H7 (cell line): ENCODE data around the gene PDCD7. TPM values are rescaled to one million over a fixed set of nuclear protein-coding genes. Genes with fewer than 3 reads are reported as not detected.
A peak's percentile ranks its signal among the peaks of the same experiment; 100 is the strongest.
"Not testable (repeated sequence)": the region's sequence is repeated elsewhere in the genome, so short reads cannot be mapped to it uniquely, and the experiment has no call there.

Experiments
- DNase-seq: peaks from one replicate; pipeline ENCODE4 v3.0.0; 2012
- H3K27me3 ChIP-seq: 2 replicates; pipeline ENCODE4 v1.6.0; 2011; ENCODE audit warnings: mild to moderate bottlenecking, low read length; ENCODE audit not compliant: control insufficient read depth, insufficient read depth
- H3K36me3 ChIP-seq: replicated peaks from 2 replicates; pipeline ENCODE4 v1.5.1; 2011; ENCODE audit warnings: low read length; ENCODE audit not compliant: control insufficient read depth, insufficient read depth
- H3K4me3 ChIP-seq: 2 replicates; pipeline ENCODE4 v1.5.1; 2011; ENCODE audit warnings: low read depth, mild to moderate bottlenecking, control low read depth, low read length, moderate library complexity; ENCODE audit not compliant: insufficient read depth
- total RNA-seq: library from RNA; depleted of rRNA; stranded (reverse); fragments of >200 nt; shearing (Covaris generic); gene quantifications from 2 replicates; pipeline ENCODE4 v1.2.3, GENCODE V29; 2014; rRNA removed

Gene PDCD7, protein sequence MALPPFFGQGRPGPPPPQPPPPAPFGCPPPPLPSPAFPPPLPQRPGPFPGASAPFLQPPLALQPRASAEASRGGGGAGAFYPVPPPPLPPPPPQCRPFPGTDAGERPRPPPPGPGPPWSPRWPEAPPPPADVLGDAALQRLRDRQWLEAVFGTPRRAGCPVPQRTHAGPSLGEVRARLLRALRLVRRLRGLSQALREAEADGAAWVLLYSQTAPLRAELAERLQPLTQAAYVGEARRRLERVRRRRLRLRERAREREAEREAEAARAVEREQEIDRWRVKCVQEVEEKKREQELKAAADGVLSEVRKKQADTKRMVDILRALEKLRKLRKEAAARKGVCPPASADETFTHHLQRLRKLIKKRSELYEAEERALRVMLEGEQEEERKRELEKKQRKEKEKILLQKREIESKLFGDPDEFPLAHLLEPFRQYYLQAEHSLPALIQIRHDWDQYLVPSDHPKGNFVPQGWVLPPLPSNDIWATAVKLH
- 15.5 and 16.1 TPM in 2 replicates for total RNA-seq

DNA sequence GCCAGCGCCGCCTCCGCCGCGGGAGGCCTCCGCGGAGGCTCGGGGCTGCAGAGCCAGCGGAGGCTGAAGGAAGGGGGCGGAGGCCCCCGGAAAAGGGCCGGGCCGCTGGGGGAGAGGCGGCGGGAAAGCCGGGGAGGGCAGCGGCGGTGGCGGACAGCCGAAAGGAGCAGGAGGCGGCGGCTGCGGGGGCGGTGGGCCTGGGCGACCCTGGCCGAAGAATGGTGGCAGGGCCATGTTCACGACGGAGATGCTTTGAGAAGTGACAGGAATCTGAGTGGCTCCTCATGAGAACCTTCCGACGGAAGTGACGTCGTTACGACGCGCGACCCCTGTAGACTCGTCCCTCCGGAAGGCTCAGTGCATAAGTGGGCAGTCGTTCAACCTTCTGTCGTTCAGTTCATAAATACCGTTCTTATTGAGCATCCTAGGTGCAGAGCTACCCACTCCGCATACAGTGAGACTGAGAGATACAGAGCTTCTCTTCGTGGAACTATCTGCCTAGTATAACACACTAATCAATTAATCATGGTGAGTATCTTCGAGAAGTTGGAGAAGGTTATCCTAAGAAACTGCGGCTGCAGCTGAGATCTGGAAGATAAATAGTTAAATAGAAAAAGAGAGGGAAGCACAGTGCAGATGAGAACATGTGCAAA, at the start of gene PDCD7:
PDCD7 (minus strand) TSS at position 261 of the 653 bp plus-strand sequence; CDS start at position 234, 27 bp downstream.
- Histone ChIP-seq H3K36me3 (peaks cover 4% of the 10 kb centered on the region), H3K4me3 (peak within 1 kb of the TSS; percentile 67), H3K27me3 (no peaks in the 10 kb centered on the region)
- peak; percentile 92 for DNase-seq

DNA sequence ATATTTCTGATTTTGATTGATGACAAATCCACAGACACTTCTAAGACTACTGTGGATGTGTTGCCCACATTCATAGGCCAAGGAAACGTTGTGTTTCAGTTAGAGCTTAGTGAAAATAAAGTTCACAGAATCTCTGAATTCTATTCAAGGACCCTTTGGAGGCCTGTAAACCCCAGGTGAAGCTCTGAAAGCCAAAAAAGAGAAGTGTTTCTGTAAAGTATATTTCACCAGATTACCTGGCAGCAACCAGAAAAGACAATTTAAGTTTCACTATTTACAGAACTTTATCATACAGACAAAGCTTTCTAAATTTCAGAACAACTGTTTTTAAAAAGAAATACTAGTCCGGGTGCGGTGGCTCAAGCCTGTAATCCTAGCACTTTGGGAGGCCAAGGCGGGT, 48.9 kb upstream of the PDCD7 start:
- no peak for DNase-seq
- H3K27me3 ChIP-seq = no peaks in the 10 kb centered on the region
- no peak overlapping the region for H3K4me3 ChIP-seq
- peaks cover 6% of the 10 kb centered on the region for H3K36me3 ChIP-seq

DNA sequence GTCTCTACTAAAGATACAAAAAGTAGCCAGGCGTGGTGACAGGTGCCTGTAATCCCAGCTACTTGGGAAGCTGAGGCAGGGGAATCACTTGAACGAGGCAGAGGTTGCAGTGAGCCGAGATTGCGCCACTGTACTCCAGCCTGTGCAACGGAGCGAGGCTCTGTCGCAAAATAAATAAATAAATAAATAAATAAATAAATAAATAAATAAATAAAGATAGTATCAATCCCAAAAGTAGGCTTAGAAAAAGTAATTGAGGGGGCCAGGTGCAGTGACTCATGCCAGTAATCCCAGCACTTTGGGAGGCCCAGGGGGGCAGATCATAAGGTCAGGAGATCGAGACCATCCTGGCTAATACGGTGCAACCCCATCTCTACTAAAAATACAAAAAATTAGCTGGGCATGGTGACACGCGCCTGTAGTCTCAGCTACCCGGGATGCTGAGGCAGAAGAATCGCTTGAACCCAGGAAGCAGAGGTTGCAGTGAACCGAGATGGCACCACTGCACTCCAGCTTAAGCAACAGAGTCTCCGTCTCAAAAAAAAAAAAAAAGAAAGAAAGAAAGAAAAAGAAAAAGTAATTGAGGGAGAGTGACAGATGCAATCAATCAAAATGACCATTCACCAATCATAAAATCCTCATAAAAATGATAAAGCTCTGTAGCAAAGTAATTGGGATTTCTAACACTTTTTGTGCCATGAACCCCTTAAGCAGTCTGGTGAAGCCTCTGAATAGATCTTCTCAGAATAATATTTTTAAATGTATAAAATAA, 48.2 kb upstream of the PDCD7 start:
- not testable (repeated sequence) for H3K4me3 ChIP-seq, DNase-seq, H3K27me3 ChIP-seq, H3K36me3 ChIP-seq

DNA sequence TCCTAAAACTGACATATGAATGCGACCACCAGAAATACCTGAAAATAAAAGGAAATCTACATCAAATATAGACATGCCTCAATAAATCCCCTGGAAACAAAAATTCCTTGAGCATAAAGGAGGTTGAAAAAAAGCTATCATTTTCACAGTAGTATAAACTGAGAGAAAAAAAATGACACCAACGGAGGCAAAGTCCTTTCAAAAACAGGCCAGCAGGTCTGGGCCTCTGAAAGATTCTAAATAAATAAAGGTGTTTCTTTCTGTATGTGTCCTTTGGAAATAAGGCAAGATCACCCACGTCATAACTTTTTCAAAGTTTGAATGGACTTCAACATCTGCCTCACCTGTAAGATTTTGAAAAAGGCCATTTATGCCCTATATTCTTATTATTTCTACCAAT, 46.6 kb upstream of the PDCD7 start:
- Histone ChIP-seq H3K36me3 (peaks cover 9% of the 10 kb centered on the region), H3K4me3 (no peak overlapping the region), H3K27me3 (no peaks in the 10 kb centered on the region)
- no peak for DNase-seq

DNA sequence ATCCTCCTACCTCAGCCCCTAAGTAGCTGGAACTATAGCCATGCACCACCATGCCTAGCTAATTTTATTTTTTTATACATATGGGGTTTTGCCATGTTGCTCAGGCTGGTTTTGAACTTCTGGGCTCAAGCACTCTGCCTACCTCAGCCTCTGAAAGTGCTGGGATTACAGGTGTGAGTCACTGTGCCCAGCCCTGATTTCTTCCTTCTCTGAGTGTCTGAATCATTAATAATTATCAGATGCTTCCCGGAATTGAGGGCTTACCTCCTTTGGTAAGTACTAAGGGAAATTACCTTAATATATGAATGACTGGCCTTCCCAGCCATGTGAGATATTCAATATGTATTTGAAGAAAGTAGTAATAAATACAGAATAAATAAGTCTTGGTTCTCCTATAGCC, 44.3 kb upstream of the PDCD7 start:
- H3K4me3 ChIP-seq = no peak overlapping the region
- no peaks in the 10 kb centered on the region for H3K27me3 ChIP-seq
- H3K36me3 ChIP-seq = peaks cover 9% of the 10 kb centered on the region
- DNase-seq = no peak

DNA sequence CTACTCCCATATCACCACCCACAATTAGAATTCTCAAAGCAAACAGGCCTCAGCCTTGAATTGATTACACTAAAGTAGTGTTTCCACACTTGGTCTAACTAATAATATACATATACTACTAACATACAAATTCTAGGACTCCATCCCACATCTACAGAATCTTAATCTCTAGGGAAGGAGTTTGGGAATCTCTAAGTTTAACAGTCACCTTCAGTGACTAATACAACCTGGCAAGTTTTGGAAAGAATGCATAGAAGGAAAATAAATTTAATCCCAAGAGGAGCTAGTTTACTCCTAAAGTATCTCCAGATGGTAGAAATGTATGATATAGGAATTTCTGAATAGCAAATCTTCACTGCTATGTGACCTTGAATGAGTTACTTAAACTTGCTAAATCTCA, 42.4 kb upstream of the PDCD7 start:
- DNase-seq = no peak
- Histone ChIP-seq H3K4me3 (no peak overlapping the region), H3K36me3 (peaks cover 9% of the 10 kb centered on the region), H3K27me3 (no peaks in the 10 kb centered on the region)

DNA sequence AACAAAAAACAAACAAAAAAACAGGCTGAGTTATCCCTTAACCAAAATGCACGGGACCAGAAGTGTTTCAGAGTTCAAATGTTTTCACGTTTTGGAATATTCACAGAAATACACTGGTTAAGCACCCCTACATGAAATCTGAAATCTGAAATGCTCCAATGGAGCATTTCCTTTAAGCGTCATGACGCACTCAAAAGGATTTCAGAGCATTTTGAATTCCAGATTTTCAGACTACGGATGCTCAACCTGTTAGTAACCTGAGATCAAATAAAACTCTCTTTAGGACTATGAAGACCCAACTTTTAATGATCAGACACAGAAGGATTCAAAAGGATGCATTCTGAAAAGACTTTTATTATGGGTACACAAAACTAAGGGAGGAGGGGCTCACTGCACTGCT, 41.9 kb upstream of the PDCD7 start:
- H3K27me3 ChIP-seq = no peaks in the 10 kb centered on the region
- H3K36me3 ChIP-seq = peaks cover 10% of the 10 kb centered on the region
- H3K4me3 ChIP-seq = no peak overlapping the region
- DNase-seq = no peak

DNA sequence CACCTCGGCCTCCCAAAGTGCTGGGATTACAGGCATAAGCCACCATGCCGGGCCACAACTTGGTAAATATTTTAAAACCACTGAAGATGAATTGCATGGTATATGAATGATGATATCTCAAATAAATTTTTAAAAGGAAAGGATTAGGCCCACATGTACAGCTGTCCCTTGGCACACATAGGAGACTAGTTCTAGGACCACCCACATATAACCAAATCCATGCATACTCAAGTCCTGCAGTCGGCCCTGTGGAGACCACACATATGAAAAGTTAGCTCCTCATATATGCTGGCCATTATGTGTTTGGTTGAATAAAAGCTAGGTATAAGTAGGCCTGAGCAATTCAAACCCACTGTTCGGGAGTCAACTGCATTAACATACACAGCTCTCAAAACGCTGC, 40.9 kb upstream of the PDCD7 start:
- no peak overlapping the region for H3K4me3 ChIP-seq
- peaks cover 12% of the 10 kb centered on the region for H3K36me3 ChIP-seq
- H3K27me3 ChIP-seq = no peaks in the 10 kb centered on the region
- no peak for DNase-seq

DNA sequence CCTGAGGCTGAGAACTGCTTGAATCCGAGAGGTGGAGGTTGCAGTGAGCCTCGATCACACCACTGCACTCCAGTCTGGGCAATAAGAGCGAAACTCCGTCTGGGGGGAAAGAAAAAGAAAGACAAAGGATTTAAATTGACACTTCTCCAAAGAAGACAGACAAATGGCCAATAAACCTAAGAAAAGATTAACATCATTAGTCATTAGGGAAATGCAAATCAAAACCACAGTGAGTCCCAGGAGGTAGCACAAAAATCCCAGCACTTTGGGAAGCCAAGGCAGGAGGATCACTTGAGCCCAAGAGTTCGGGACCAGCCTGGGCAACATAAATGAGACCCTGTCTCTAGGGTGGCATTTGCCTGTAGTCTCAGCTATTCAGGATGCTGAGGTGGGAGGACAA, 38.9 kb upstream of the PDCD7 start:
- Histone ChIP-seq H3K36me3 (peaks cover 6% of the 10 kb centered on the region), H3K4me3 (no peak overlapping the region), H3K27me3 (no peaks in the 10 kb centered on the region)
- DNase-seq = no peak

DNA sequence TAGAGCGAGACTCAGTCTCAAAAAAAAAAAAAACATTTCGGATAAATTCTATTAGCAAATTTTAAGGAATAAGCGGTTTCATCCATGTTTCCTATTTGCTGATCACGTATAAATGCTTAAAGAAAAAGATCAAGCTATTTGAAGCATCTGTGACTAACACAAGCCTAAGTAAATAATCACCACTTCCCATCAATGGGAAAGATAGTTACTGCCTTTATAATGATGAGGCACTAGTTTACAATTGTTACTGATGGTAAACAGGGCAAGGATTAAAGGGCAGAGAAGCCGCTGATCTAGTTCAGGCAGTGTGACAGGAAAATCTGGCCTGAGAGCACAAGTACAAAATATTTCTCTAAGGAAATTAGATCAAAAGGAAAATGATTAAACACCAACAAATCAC, 37.8 kb upstream of the PDCD7 start:
- Histone ChIP-seq H3K27me3 (no peaks in the 10 kb centered on the region), H3K36me3 (peaks cover 5% of the 10 kb centered on the region), H3K4me3 (no peak overlapping the region)
- DNase-seq = no peak

DNA sequence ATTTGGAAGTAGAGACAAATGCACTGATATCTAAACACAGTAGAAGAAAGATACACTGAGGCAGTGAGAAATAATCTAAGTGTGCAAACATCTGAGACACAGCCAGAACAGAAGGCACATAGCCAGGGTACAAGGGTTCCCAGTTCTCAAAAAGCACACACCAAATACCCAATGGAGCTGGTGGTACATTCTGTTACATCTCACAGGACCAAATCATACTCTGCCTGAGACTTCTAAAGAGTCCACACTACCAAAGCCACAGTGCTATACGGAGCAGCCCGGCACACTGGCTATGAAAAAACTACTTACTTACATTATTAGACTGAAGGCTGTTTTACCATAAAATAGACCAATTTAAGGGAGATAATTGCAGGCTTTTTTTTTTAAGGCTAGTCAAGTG, 32.3 kb upstream of the PDCD7 start:
- H3K4me3 ChIP-seq = no peak overlapping the region
- no peaks in the 10 kb centered on the region for H3K27me3 ChIP-seq
- H3K36me3 ChIP-seq = peaks cover 11% of the 10 kb centered on the region
- no peak for DNase-seq

DNA sequence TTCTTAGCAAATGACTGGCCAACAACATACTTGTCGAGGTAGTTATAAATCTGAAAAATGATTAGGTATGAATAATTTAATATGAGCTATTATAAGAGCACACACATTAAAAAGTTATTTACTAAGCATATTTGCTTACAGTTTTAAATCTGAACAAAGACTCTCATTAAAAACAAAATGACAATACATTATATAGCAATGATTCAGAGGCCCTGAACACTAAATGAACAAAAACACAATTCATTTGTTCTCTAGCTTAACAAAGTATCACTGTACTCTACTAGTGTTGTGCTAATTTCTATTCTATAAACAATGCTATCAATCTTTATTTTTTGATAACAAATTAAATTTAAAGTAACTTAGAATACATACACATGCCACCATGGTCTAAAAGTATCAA, 30.5 kb upstream of the PDCD7 start:
- DNase-seq = no peak
- Histone ChIP-seq H3K27me3 (no peaks in the 10 kb centered on the region), H3K4me3 (no peak overlapping the region), H3K36me3 (peaks cover 9% of the 10 kb centered on the region)

DNA sequence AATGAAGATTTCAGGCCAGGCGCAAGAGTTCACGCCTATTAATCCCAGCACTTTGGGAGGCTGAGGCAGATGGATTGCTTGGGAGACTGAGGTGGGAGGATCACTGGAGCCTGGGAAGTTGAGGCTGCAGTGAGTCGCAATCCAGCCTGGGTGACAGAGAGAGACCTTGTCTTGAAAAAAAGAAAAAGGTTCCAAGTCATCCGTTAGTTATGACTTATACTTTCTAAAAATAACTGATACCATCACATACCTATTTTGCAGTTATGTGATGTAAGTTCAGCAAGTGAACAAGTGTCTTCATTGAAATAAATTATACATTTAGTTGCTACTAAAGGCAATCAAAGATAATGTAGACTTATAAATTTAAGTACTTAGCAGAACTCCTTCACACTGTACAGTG, 29.4 kb upstream of the PDCD7 start:
- no peaks in the 10 kb centered on the region for H3K27me3 ChIP-seq
- H3K4me3 ChIP-seq = no peak overlapping the region
- no peak for DNase-seq
- peaks cover 9% of the 10 kb centered on the region for H3K36me3 ChIP-seq

DNA sequence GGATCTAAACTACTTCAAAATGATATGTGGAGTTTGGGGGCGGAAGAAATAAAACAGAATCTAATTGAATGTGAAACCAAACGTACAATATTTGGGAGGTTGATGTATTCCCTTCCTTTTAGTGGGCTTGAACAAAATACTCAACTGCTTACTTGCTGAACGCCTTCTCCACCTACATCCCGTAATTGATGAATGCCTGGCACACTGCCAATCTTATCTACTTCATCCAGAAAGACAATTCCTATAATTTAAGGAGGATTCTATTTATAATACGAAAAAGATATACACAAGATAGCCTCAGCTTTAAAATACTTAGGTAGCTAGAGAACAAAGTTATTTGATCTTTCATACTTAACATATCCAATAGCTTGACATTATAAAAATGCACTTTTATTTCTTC, 23.1 kb upstream of the PDCD7 start:
- no peaks in the 10 kb centered on the region for H3K27me3 ChIP-seq
- H3K4me3 ChIP-seq = no peak overlapping the region
- peaks cover 15% of the 10 kb centered on the region for H3K36me3 ChIP-seq
- DNase-seq = no peak

DNA sequence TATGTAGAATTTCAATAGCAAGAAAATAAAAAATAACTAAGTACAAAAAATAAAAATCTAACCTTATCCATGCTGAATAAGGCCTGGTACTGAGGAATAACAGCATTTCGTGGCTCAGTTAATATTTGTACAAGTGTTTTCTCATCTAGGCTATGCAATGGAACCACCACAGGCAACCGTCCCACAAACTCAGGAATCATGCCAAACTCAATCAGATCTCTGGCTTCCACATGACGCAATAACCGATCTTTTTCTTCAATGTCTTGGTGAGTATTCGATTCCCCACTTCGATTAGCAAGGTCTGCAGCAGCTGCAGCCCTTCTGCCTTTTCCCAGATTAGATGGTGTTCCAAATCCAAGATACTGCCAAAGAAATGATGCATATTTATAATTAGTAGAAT, 21.1 kb upstream of the PDCD7 start:
- Histone ChIP-seq H3K36me3 (peaks cover 18% of the 10 kb centered on the region), H3K27me3 (no peaks in the 10 kb centered on the region), H3K4me3 (no peak overlapping the region)
- no peak for DNase-seq
